ENCODE results near the gene MCF2. TPM values are rescaled to one million over a fixed set of nuclear protein-coding genes. Genes with fewer than 3 reads are reported as not detected.
"Not testable (repeated sequence)": the region's sequence is repeated elsewhere in the genome, so short reads cannot be mapped to it uniquely, and the experiment has no call there.

Gene MCF2, protein sequence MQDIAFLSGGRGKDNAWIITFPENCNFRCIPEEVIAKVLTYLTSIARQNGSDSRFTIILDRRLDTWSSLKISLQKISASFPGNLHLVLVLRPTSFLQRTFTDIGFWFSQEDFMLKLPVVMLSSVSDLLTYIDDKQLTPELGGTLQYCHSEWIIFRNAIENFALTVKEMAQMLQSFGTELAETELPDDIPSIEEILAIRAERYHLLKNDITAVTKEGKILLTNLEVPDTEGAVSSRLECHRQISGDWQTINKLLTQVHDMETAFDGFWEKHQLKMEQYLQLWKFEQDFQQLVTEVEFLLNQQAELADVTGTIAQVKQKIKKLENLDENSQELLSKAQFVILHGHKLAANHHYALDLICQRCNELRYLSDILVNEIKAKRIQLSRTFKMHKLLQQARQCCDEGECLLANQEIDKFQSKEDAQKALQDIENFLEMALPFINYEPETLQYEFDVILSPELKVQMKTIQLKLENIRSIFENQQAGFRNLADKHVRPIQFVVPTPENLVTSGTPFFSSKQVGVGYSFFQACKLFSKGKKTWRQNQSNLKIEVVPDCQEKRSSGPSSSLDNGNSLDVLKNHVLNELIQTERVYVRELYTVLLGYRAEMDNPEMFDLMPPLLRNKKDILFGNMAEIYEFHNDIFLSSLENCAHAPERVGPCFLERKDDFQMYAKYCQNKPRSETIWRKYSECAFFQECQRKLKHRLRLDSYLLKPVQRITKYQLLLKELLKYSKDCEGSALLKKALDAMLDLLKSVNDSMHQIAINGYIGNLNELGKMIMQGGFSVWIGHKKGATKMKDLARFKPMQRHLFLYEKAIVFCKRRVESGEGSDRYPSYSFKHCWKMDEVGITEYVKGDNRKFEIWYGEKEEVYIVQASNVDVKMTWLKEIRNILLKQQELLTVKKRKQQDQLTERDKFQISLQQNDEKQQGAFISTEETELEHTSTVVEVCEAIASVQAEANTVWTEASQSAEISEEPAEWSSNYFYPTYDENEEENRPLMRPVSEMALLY
- total RNA-seq (2014; rRNA removed; shearing (Covaris generic)), result 0.11 TPM in 1 of 2 replicates, not detected in the other

GRCh38 chrX:139708067-139708466 is at the start of gene MCF2:
Gene MCF2 (minus strand): TSS chrX:139708167. CDS start chrX:139651744, 56,423 bp downstream.
- no peak for DNase-seq (ENCODE audit: low read depth)

- DNase-seq (ENCODE audit: low read depth), result no peak
These were observed 43.1 kb upstream of the MCF2 start for GRCh38 chrX:139751053-139751452.

GRCh38 chrX:139750390-139750789 is 42.4 kb upstream of the MCF2 start:
- no peak for DNase-seq (ENCODE audit: low read depth)

DNA sequence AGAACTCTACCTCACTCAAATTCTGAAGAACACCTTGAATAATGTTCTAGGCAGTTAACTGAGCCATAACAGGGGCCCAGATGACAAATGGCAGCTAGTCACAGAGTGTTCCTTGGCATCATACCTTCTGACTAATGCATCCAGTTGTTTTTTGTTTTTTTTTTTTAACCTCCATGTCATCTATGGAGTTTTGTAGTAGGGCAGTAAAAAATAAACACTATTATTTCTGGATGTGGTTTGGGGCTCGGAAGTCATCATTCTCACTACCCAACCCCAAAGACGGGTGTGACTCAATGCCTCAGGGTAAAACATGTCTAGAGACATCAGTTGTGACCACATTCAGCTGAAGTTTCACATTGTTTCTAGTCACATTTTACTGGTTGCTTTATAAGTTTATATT is 31.2 kb upstream of the MCF2 start:
- peak; percentile 70 for DNase-seq (ENCODE audit: low read depth)

- DNase-seq (ENCODE audit: low read depth), result peak; percentile 58
These were observed 30.6 kb upstream of the MCF2 start for GRCh38 chrX:139738581-139738980.

DNA sequence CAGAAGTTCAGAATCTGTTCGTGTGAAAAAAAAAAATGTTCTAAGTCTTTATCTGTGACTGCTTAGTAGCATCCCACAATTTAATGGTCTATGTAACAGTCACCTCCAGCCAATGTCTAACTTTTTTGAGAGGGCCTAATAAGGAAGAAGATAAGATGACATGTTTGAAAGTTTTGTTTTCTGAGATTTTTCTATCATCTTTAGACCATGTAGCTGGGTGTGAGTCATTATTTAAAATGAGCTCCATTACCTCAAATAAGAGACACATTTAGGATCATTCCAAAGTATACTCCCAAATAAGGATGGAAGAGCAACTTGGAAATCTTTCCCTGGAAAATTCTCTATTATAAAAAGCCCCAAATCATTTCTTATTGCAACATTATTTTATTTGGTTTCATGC is 28.2 kb upstream of the MCF2 start:
- no peak for DNase-seq (ENCODE audit: low read depth)

DNA sequence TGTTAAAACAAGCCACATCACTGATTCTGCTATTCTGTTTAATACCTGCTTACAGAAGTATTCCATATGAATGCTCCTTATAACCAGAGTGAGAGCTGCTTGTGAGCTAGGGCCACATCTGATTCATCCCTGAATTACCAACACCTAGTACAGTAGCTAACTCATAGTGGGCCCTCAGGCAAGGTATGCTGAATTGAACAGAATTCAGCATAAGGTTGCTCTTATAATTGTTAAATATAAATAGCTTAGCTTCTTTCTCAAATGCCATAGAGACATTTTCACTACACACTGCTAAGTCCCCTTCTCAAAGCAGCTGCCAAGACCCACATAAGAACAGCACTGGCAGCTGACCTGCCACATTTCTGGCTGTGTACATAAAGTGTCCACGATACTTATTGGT is 27.0 kb upstream of the MCF2 start:
- DNase-seq (ENCODE audit: low read depth), result no peak

- no peak for DNase-seq (ENCODE audit: low read depth)
These were observed 17.8 kb upstream of the MCF2 start for GRCh38 chrX:139725720-139726119.

GRCh38 chrX:139724626-139725025 is 16.7 kb upstream of the MCF2 start:
- no peak for DNase-seq (ENCODE audit: low read depth)

DNA sequence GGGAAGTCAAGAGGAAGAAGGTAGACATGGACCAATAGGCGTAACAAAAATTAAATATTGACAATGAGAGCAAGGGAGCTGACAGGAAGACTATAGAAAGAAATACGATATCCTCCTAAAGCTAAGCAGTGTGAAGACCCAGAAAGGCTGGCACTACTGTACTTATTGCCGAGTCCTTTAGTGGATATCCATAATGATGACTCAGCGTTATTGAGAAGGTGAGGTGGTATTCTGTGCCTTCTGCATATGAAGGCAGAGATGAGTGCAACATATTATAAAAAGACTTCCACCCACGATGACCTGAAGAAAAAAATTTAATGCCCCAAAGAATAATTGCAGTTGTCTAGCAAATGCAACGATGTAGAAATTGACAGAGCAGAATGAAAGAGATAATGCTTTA is 13.0 kb upstream of the MCF2 start:
- DNase-seq (ENCODE audit: low read depth), result no peak

GRCh38 chrX:139720136-139720535 is 12.2 kb upstream of the MCF2 start:
- DNase-seq (ENCODE audit: low read depth), result peak; percentile 61

- no peak for DNase-seq (ENCODE audit: low read depth)
These were observed 5.3 kb downstream of the MCF2 start for GRCh38 chrX:139702658-139703057.

- peak; percentile 1 for DNase-seq (ENCODE audit: low read depth)
These were observed 15.1 kb downstream of the MCF2 start for GRCh38 chrX:139692908-139693307.

DNA sequence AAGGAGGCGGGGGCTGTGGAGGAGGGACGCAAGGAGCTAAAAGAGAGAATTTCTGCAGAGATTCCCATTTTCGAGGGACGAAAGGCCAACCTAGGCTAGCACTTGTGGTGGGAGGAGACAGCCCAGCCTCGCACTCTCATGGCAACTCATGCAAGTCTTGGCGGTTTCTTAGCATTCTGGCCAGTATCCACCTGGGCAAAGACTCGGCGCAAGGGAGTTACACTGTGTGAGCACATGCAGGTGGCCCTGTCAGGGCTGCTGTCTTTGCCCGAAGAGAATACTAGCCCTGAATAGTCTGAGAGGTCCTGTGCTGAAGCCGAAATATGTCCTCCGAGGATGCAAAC is 15.5 kb downstream of the MCF2 start:
- DNase-seq (ENCODE audit: low read depth), result peak; percentile 2

DNA sequence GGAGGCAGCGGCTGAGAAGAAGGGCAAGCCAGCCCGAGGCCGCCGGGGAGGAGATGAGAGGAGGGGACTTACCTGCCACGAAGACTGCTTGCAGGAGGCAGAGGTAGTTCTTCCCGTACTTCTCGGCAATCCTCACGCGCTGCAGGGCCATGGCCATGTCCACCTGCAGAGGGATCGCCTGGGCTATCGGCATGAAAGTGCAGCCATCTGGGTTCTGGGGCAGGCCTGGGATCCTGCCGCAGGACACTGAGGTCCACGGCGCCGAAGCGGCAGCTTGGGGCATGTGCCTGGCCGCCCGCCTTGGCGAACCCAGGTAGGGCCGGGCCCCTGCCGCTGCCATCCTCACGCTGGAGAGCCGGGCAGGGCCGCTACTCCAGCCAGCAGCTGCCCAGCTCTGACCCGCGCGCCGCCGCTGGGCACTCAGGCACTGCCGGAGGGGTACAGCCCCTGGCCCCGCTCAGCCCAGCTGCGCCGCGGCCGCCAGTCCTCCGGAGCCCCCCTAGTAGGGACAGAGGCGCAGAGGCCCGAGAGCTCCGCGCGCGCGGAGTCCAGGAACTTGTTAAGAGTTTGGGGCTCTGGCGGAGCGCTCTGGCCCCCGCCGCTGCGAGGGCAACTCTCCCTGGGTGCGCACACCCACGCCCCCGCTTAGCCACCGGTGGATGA is 16.0 kb downstream of the MCF2 start:
- DNase-seq (ENCODE audit: low read depth), result peak; percentile 1

DNA sequence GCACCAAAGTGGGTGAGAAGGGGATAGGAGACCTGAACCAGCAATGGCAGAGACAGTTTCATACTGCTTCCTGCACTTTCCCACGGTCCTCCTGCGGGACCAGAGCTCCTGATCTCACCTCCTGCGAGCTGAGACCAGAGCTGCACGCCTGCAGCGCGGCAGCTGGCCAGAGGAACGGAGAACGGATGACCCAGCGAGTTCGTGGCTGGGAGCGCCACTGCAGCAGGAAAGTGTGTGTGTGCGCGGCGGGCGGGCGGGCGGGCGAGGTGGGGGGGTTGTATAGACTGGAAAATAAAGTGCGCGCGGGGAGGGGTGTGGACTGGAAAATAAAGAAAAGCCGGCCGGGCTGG is 16.5 kb downstream of the MCF2 start:
- peak; percentile 3 for DNase-seq (ENCODE audit: low read depth)

GRCh38 chrX:139685175-139685574 is 22.8 kb downstream of the MCF2 start:
- not testable (repeated sequence) for DNase-seq (ENCODE audit: low read depth)

GRCh38 chrX:139680356-139680755 is 27.6 kb downstream of the MCF2 start:
- DNase-seq (ENCODE audit: low read depth), result no peak

DNA sequence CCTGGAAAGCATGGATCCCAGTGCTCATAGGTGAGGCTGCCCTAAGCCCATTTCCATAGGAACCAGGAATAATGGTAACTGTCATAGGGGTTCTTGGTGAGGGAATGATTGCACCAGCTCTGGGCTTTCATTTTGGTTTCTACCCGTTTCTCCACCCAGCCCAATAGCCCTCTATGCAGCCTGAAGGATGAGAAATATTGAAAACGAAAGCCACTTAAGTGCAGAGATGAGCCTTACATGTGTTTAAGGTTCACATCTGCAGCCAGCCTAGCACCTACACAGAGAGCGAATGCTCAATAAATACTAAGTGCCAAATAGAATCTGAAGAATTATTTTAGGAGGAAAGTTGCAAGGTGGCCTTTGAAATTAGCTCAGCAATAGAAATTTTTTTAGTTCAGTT is 60.4 kb downstream of the MCF2 start:
- no peak for DNase-seq (ENCODE audit: low read depth)

- DNase-seq (ENCODE audit: low read depth), result peak; percentile 0
These were observed 65.6 kb downstream of the MCF2 start for GRCh38 chrX:139642241-139642927.

- no peak for DNase-seq (ENCODE audit: low read depth)
These were observed 67.7 kb downstream of the MCF2 start for GRCh38 chrX:139640259-139640658.

GRCh38 chrX:139639253-139639652 is 68.7 kb downstream of the MCF2 start:
- DNase-seq (ENCODE audit: low read depth), result no peak

Measured in Daoy (cell line).